IMR-90 (cell line): Measurements from ENCODE around the gene ZNF23. TPM values are rescaled to one million over a fixed set of nuclear protein-coding genes. Genes with fewer than 3 reads are reported as not detected.

Source experiments
- ATAC-seq: fragments of 200-7000 bp; cut with Tn5 transposase; 2 replicates; pipeline ENCODE4 v1.9.1; 2020; ENCODE audit warnings: low read depth, mild to moderate bottlenecking, moderate library complexity
- BruUV-seq: library from RNA; stranded (reverse); fragments of 400-500 nt; replicated peaks from 2 replicates; lab custom pipeline; 2021; lab: Mats Ljungman, UMichigan
- CTCF ChIA-PET: fragments of 300-600 bp; formaldehyde crosslinking; extraction: SDS; loops from one replicate; lab custom pipeline; 2021; ENCODE audit warnings: antibody characterized with exemption; lab: Yijun Ruan, JAX
- POLR2A ChIA-PET: fragments of 300-600 bp; sonication (Branson Sonifier 250); formaldehyde crosslinking; loops from one replicate; lab custom pipeline; 2022; ENCODE audit warnings: antibody characterized with exemption; ENCODE audit not compliant: unreplicated experiment; lab: Charles Lee
- DNase-seq: peaks from one replicate; pipeline ENCODE4 v3.0.0; 2013
- H2AFZ ChIP-seq: replicated peaks from 2 replicates; pipeline ENCODE3; 2013; ENCODE audit warnings: low read length, mild to moderate bottlenecking; ENCODE audit not compliant: poor library complexity
- H2AK5ac ChIP-seq: 2 replicates; pipeline ENCODE4 v1.6.1; 2013; ENCODE audit warnings: low read depth, low read length, inconsistent platforms
- H2AK9ac ChIP-seq: replicated peaks from 2 replicates; pipeline ENCODE3; 2013; ENCODE audit warnings: mild to moderate bottlenecking, low read depth, low read length, moderate library complexity; ENCODE audit not compliant: poor library complexity
- H2BK120ac ChIP-seq: 2 replicates; pipeline ENCODE4 v1.6.1; 2013; ENCODE audit warnings: low read depth, low read length, inconsistent platforms
- H2BK15ac ChIP-seq: 3 replicates; pipeline ENCODE4 v1.6.1; 2013; ENCODE audit warnings: low read depth, low read length, inconsistent platforms
- H2BK20ac ChIP-seq: 2 replicates; pipeline ENCODE4 v1.6.1; 2013; ENCODE audit warnings: low read depth, mild to moderate bottlenecking, inconsistent platforms, low read length, moderate library complexity
- H2BK5ac ChIP-seq: 2 replicates; pipeline ENCODE4 v1.6.1; 2013; ENCODE audit warnings: mild to moderate bottlenecking, low read depth, low read length, inconsistent platforms; ENCODE audit not compliant: poor library complexity, severe bottlenecking
- H3K14ac ChIP-seq: replicated peaks from 2 replicates; pipeline ENCODE4 v1.6.1; 2013; ENCODE audit warnings: low read depth, low read length, inconsistent platforms
- H3K18ac ChIP-seq: 2 replicates; pipeline ENCODE4 v1.6.1; 2013; ENCODE audit warnings: low read depth, low read length, control low read depth
- H3K23ac ChIP-seq: 2 replicates; pipeline ENCODE4 v1.6.1; 2013; ENCODE audit warnings: low read depth, low read length, inconsistent platforms
- H3K27ac ChIP-seq: 2 replicates; pipeline ENCODE4 v1.5.1; 2013; ENCODE audit warnings: mild to moderate bottlenecking, control low read depth, low read length; ENCODE audit not compliant: insufficient read depth
- H3K27me3 ChIP-seq: 2 replicates; pipeline ENCODE4 v1.6.1; 2013; ENCODE audit warnings: low read length; ENCODE audit not compliant: control insufficient read depth, insufficient read depth
- H3K36me3 ChIP-seq: 2 replicates; pipeline ENCODE4 v1.6.1; 2013; ENCODE audit warnings: low read length, mixed read lengths; ENCODE audit not compliant: control insufficient read depth, insufficient read depth
- H3K4ac ChIP-seq: 2 replicates; pipeline ENCODE4 v1.6.1; 2013; ENCODE audit warnings: low read depth, low read length, inconsistent platforms
- H3K4me1 ChIP-seq: 2 replicates; pipeline ENCODE4 v1.6.1; 2013; ENCODE audit warnings: low read length, mixed read lengths; ENCODE audit not compliant: control insufficient read depth, insufficient read depth
- H3K4me2 ChIP-seq: 2 replicates; pipeline ENCODE4 v1.6.1; 2013; ENCODE audit warnings: low read depth, mild to moderate bottlenecking, control low read depth, low read length, moderate library complexity
- H3K4me3 ChIP-seq: 2 replicates; pipeline ENCODE4 v1.5.1; 2013; ENCODE audit warnings: low read depth, mild to moderate bottlenecking, control low read depth, low read length, moderate library complexity; ENCODE audit not compliant: insufficient read depth
- H3K56ac ChIP-seq: 2 replicates; pipeline ENCODE4 v1.6.1; 2013; ENCODE audit warnings: low read length, inconsistent platforms; ENCODE audit not compliant: insufficient read depth; ENCODE audit errors: extremely low read depth
- H3K79me1 ChIP-seq, 2 experiments: 2 replicates each; pipeline ENCODE4 v1.6.1; 2013; ENCODE audit warnings: low read length in 2 of 2, inconsistent platforms in 1 of 2, low read depth in 1 of 2
- H3K9ac ChIP-seq: 2 replicates; pipeline ENCODE4 v1.6.1; 2013; ENCODE audit warnings: low read depth, low read length, control low read depth
- H3K9me1 ChIP-seq: 2 replicates; pipeline ENCODE4 v1.6.1; 2013; ENCODE audit warnings: low read length, inconsistent platforms; ENCODE audit not compliant: insufficient read depth
- H3K9me3 ChIP-seq: 2 replicates; pipeline ENCODE4 v1.6.1; 2013; ENCODE audit warnings: low read length; ENCODE audit not compliant: control insufficient read depth, insufficient read depth
- H4K20me1 ChIP-seq: 2 replicates; pipeline ENCODE4 v1.6.1; 2013; ENCODE audit warnings: low read length, inconsistent platforms; ENCODE audit not compliant: insufficient read depth
- H4K5ac ChIP-seq: 2 replicates; pipeline ENCODE4 v1.6.1; 2013; ENCODE audit warnings: mild to moderate bottlenecking, low read depth, low read length, control low read depth
- H4K8ac ChIP-seq, 2 experiments: 2 replicates each; pipeline ENCODE4 v1.6.1; 2013; ENCODE audit warnings: low read depth in 2 of 2, low read length in 2 of 2, control low read depth in 1 of 2, inconsistent platforms in 1 of 2
- H4K91ac ChIP-seq: 2 replicates; pipeline ENCODE4 v1.6.1; 2013; ENCODE audit warnings: low read depth, low read length, inconsistent platforms; ENCODE audit not compliant: insufficient read depth
- NFE2L2 ChIP-seq: fragments of 150-350 bp; IDR thresholded peaks from 2 replicates; pipeline ENCODE4 v1.6.1; 2016; ENCODE audit warnings: low read depth, mild to moderate bottlenecking, low read length
- RAD21 ChIP-seq: IDR thresholded peaks from 2 replicates; pipeline ENCODE4 v1.6.1; 2012; ENCODE audit warnings: low read length, improper control_type of control experiment
- RFX5 ChIP-seq: IDR thresholded peaks from 2 replicates; pipeline ENCODE4 v1.8.0; 2012; ENCODE audit warnings: low read depth, mild to moderate bottlenecking, low read length, moderate library complexity
- USF2 ChIP-seq: fragments of 150-350 bp; IDR thresholded peaks from 2 replicates; pipeline ENCODE4 v1.6.1; 2017; ENCODE audit warnings: mild to moderate bottlenecking, antibody characterized with exemption, low read length, low read depth
- WGBS, 2 experiments: methylation state at CpG; one replicate each; pipeline versions ENCODE4 v1.1.5 to v1.1.7; 2013; ENCODE audit warnings: missing lambda C conversion rate in 2 of 2; ENCODE audit not compliant: insufficient read length in 1 of 2; ENCODE audit errors: extremely low coverage in 2 of 2; 5-methylcytosine and 5-hydroxymethylcytosine counted together
- dilution Hi-C: fragments of 300-500 bp; cut with HindIII; formaldehyde crosslinking; loops from one replicate; pipeline ENCODE4 v1.14.3; 2018; ENCODE audit warnings: low sequenced_read_pairs; ENCODE audit not compliant: unreplicated experiment
- in situ Hi-C: fragments of 300-500 bp; cut with MboI; formaldehyde crosslinking; loops from 3 replicates; pipeline ENCODE4 v1.14.3; 2019; ENCODE audit warnings: low sequenced_read_pairs, inconsistent platforms, mixed read lengths
- intact Hi-C: fragments of 100-400 bp; cut with micrococcal nuclease; formaldehyde crosslinking; loops from 2 replicates; pipeline ENCODE4 v1.10.0; 2022
- polyA plus RNA-seq, 3 experiments: library from polyadenylated mRNA; depleted of rRNA; stranded (reverse); fragments of >200 nt; gene quantifications; 2 replicates each; pipeline ENCODE4 v1.2.3, GENCODE V29; 2012; ENCODE audit warnings: low replicate concordance in 1 of 3
- total RNA-seq: library from RNA; depleted of rRNA; stranded (reverse); fragments of >200 nt; gene quantifications from 2 replicates; pipeline ENCODE4 v1.2.3, GENCODE V29; 2012

ZNF23 gene
- total and polyA plus RNA-seq, 2 of the 4 experiments (the other 2 are of a cell fraction): 7.5 to 8.8 TPM

DNA sequence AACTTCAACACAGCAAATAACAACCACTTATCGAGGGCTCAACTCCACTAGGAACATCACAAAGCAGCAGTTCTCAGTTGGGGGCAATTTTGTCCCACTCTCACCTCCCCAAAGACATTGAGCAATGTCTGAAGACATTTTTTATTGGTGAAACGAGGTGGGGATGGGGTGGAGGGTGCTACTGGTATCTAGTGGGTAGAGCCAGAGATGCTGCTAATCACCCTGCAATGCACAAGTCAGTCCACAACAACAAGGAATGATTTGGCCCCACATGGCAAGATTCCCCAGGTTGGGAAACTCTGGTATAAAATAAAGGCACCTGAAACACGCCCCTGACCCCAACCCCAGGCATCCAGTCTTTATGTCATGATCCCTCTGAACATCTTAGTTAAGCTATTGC is 53.5 kb downstream of the ZNF23 start:
- Histone ChIP-seq H3K36me3 (no peaks in the 10 kb centered on the region), H3K18ac (no peak overlapping the region), H4K5ac (no peak overlapping the region), H3K4me2 (no peak overlapping the region), H3K14ac (no peak overlapping the region), H2BK15ac (no peak overlapping the region), H3K4me3 (no peak overlapping the region), H3K79me1 (no peaks in the 10 kb centered on the region), H3K27ac (no peak overlapping the region), H2AK9ac (no peak overlapping the region), H4K20me1 (no peaks in the 10 kb centered on the region), H3K4me1 (no peaks in the 10 kb centered on the region), H2BK120ac (no peak overlapping the region), H2AFZ (no peak overlapping the region), H3K23ac (no peak overlapping the region), H4K8ac (no peak overlapping the region), H2BK20ac (no peak overlapping the region), H3K56ac (no peak overlapping the region), H2AK5ac (no peak overlapping the region), H3K9me3 (no peaks in the 10 kb centered on the region), H3K4ac (no peak overlapping the region), H3K9ac (no peak overlapping the region), H3K9me1 (no peaks in the 10 kb centered on the region), H2BK5ac (no peak overlapping the region), H3K27me3 (peaks cover 12% of the 10 kb centered on the region), H4K91ac (no peak overlapping the region)
- no peak for TF ChIP-seq RAD21
- no peak for TF ChIP-seq USF2
- no peak for TF ChIP-seq NFE2L2
- no peak for TF ChIP-seq RFX5
- no CpG with 5 or more reads among the region's 3 CpGs for WGBS, 2 experiments
- ChIA-PET CTCF (no interaction called here), POLR2A (no interaction called here)
- intact Hi-C loops (no loop called here), in situ Hi-C loops (no loop called here), dilution Hi-C loops (no loop called here)
- BruUV-seq: no TSS peak
- DNase-seq: no peak
- ATAC-seq: no peak
